BJ (cell line): ENCODE data around the gene LRMDA. TPM values are rescaled to one million over a fixed set of nuclear protein-coding genes. Genes with fewer than 3 reads are reported as not detected.

ENCODE experiments used
- CTCF ChIA-PET: fragments of 350-600 bp; formaldehyde crosslinking; extraction: SDS; loops from one replicate; lab custom pipeline; 2021; ENCODE audit warnings: antibody characterized with exemption, inconsistent platforms; lab: Yijun Ruan, JAX
- POLR2A ChIA-PET: fragments of 300-600 bp; sonication (Branson Sonifier 250); formaldehyde crosslinking; extraction: SDS; loops from one replicate; lab custom pipeline; 2021; ENCODE audit warnings: antibody characterized with exemption; lab: Charles Lee
- DNase-seq: peaks from one replicate; pipeline ENCODE4 v3.0.0-alpha.2; 2011; ENCODE audit warnings: low read depth
- H3K27me3 ChIP-seq: 2 replicates; pipeline ENCODE4 v1.6.0; 2011; ENCODE audit warnings: low read length; ENCODE audit not compliant: control insufficient read depth, insufficient read depth
- H3K36me3 ChIP-seq: 2 replicates; pipeline ENCODE4 v1.5.1; 2011; ENCODE audit warnings: low read length; ENCODE audit not compliant: control insufficient read depth, insufficient read depth
- H3K4me3 ChIP-seq: 2 replicates; pipeline ENCODE4 v1.5.1; 2011; ENCODE audit warnings: low read depth, mild to moderate bottlenecking, control low read depth, low read length
- CTCF ChIP-seq: IDR thresholded peaks from 2 replicates; pipeline ENCODE4 v1.5.1; 2011; ENCODE audit warnings: low read depth, mild to moderate bottlenecking, control low read depth, inconsistent platforms, low read length, moderate library complexity; ENCODE audit not compliant: insufficient read depth
- polyA plus RNA-seq: library from polyadenylated mRNA; depleted of rRNA; stranded (reverse); fragments of >200 nt; gene quantifications from 2 replicates; pipeline ENCODE4 v1.2.3, GENCODE V29; 2011

Gene LRMDA
- polyA plus RNA-seq, 1 experiment: not detected

GRCh38 chr10:75592791-75593643 lies 161.6 kb downstream of the LRMDA start:
- POLR2A ChIA-PET: no interaction called here
- CTCF ChIA-PET: no interaction called here
- TF ChIP-seq CTCF: no peak
- Histone ChIP-seq H3K27me3 (no peaks in the 10 kb centered on the region), H3K36me3 (no peaks in the 10 kb centered on the region), H3K4me3 (no peak overlapping the region)
- no peak for DNase-seq

- Histone ChIP-seq H3K4me3 (no peak overlapping the region), H3K27me3 (no peaks in the 10 kb centered on the region), H3K36me3 (no peaks in the 10 kb centered on the region)
- POLR2A ChIA-PET: no interaction called here
- no peak for DNase-seq
- CTCF ChIA-PET: no interaction called here
- TF ChIP-seq CTCF: no peak
Observed at GRCh38 chr10:75593692-75594556, 162.5 kb downstream of the LRMDA start.

GRCh38 chr10:75596930-75597620 lies 165.7 kb downstream of the LRMDA start:
- ChIA-PET POLR2A (no interaction called here), CTCF (no interaction called here)
- TF ChIP-seq CTCF: no peak
- Histone ChIP-seq H3K27me3 (no peaks in the 10 kb centered on the region), H3K4me3 (no peak overlapping the region), H3K36me3 (no peaks in the 10 kb centered on the region)
- no peak for DNase-seq

GRCh38 chr10:75597773-75598440 lies 166.5 kb downstream of the LRMDA start:
- Histone ChIP-seq H3K4me3 (no peak overlapping the region), H3K27me3 (no peaks in the 10 kb centered on the region), H3K36me3 (no peaks in the 10 kb centered on the region)
- ChIA-PET CTCF (no interaction called here), POLR2A (no interaction called here)
- TF ChIP-seq CTCF: no peak
- no peak for DNase-seq
